Brain pericyte (primary cell): ENCODE data around the gene C4orf50.

Source experiments
- DNase-seq: peaks from one replicate; pipeline ENCODE4 v3.0.0-alpha.2; 2012; ENCODE audit warnings: low read depth, low spot score

C4orf50 gene

DNA sequence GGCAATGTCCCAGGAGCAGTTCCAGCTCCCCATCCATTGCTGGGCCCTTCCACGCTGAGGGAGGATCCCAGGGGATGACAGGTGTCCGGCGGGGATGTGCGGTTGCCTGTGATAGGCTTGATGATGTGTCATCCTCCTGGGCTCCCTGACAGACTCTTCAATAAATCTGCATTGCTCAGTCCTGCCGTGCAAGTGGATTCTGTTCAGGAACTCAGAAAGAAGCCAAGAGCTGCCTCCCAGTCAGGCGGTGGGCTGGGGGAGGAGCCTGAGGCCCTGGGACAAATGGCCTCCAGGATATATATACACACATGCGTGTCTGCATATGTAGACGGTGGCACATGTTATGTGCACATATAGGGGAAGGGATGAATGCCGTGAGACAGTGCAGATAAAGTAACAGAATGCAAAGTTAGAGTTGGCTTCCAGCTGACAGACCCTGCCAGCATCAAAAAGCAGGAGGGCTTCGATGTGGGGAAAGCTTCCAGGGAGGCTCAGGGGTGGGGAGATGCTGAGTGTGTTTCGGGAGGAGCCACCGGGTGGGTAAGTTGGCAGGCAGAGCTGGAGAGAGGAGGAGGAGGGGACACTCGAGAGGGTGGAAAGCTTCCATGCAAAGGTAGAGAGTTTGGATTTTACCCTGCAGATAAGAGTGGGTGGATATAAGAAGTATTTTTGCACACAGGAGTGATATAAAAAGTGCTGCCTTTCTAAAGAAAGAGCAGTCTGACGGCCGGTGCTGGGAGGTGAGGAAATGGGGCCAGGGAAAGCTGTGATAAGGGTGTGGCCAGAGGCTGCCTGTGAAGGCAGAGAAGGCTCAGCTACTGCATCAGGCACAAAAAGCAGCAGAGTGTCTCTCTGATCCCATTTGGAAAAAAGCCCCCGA lies 96.9 kb downstream of the C4orf50 start:
- no peak for DNase-seq

DNA sequence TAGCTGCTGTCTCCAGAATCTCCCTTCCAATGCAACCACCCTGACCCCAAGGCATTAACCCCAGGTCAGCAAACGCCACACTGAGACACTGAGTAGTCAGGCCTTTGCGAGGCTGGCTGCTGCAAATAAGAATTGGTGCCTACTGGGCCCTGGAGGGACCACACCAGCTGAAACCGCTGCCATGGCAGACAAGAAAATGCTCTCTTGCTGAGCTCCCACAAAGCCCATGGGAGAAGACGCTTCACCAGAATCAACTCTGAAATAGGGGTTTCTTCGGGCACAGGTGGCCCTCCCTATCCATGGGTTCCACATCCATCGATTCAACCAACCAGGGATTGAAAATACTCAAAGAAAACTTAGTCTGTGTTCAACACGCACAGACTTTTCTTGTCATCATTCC lies 98.7 kb downstream of the C4orf50 start:
- no peak for DNase-seq

DNA sequence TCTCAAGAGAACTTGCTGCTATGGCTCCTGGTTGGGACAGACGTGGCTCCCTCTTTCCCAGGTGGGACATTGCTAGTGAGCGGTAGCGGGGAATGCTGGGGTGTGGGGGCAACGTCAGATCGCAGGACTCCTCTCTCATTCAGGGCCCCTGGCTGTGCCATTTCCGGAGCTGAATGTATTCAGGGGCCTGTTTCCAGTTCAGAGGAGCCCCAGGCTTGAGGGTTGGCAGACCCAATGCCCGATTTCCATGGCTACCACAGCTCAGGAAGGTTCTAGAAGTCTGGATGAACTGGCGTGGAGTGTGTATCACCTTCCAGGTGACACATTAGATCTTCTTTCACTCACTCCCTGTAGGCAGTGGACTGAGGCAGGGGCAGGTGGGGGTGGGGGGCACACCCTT lies 99.2 kb downstream of the C4orf50 start:
- DNase-seq: no peak

DNA sequence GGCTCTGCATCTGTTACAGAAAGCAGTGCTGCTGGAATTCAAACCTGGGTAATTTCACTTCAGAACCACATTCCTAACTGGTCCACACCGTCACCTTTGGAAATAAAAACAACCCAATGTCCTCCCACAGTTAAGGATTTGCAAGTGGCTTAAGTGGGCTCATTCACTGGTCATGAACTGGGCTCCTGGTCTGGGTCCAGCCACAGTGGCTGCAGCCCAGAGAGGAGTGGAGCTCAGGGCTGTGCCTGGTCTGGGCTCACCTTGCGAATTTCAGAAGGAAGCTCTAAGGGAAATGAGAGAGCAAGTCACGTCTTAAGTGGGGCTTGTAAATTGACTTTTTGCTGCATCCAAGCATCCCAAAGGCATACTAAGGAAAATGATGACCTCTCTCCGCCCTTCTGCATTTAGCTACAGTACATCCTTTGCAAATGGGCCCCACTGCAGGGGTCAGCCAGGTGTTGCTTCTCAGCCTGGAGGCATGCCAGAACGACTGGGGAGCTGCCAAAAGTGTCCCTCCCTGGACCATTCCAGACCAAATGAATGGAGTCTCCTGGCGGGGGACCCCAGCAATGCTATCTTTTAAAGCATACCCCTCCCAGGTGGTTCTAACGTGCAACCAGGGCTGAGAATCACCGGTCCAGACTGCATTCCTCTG lies 99.8 kb downstream of the C4orf50 start:
- DNase-seq: no peak

DNA sequence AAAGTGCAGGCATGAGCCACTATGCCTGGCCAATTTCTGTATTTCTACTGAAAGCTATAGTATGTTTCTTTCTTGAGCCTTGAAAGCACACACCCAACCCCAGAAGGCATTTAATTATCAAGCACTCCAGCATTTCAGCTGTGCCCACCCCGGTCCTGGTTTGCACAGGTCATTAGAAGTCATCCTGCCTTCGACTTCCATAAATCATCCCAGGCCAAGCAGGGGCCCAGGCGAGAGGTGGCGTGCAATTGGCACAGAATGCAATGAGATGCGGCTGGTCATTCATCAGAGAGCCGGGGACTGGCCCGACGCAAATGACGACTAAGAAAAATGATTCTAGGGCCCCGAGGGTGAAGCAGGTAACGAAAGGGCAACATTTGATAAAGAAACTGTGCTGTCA lies 100.6 kb downstream of the C4orf50 start:
- no peak for DNase-seq

DNA sequence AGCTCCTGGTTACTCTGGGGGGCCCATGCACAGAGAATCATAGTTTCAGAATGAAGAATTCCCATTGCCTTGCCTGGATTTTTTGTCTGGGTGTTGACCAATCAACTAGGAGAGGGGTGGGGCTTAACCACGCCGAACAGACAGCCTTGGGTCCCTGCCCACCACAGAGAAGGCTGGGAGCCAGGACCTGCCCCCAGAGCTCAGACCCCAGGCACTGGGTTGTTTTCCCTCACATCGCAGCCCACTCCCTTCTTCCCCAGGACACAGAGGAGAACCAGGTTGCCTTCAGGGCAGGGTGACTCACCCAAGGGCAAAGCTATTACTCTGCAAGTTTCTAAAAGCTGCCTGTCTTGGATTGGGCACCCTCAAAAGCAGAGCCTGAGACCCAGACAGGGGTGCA lies 102.0 kb downstream of the C4orf50 start:
- DNase-seq: no peak

DNA sequence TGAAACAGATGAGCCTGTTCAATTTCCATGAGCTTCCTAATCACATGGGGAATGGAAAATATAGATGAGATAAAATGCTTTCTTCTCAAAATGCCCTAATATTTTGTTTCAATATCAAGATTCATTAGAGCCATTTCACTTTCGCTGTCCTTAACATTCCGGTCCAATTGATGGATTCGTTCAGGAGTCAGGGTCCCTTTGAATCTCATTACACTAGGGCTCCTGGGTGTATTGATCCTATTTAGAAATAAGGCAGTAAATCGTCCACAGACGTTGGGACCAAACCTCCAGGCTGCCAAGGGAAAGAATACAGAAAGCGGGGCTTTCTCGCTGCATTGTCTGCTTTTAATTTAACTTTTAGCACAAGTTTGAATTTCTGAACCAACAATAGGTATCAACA lies 104.8 kb downstream of the C4orf50 start:
- no peak for DNase-seq

DNA sequence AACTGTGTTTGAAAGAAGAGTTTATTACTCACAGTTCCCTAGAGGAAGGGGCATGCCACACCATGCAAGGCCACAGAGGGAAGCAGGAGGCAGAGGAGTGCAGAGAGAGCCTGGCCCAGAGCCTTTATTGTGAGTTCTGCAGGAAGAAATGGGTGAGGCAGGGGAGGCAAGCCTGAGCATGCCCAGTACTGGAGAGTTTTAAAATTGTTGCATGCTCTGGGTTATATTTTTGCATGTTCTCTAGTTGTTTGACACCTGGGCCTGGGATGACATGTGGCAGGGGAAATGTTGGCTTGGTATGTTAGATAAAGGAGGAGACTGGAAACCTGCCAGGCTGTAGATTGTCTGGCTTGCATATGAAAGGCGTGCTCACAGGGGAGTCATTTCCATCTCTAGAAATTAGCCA lies 105.6 kb downstream of the C4orf50 start:
- DNase-seq: no peak

DNA sequence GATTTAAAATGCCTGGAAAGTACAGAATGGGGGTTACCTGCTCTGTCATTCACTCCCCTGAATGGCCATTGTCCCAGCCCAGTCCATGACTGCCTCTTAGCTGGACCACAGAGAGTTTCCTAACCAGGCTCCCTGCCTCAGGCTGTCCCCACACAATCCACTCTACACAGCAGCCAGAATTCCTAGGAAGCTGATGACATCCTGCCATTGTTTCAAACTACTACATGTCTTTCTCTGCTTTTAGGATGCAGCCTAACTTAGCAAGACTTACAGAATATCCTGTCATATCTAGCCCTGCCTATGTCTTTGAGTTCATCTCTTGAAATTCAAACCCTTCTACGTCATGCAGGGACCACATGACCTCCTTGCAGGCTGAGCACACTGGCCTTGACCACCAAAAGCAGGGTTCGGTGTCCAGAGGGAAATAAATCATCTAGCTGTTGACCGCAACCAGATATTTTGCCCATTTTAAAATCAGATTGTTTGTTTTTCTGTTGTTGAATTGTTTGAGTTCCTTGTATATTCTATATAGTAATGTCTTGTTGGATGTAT lies 109.3 kb downstream of the C4orf50 start:
- DNase-seq: no peak

DNA sequence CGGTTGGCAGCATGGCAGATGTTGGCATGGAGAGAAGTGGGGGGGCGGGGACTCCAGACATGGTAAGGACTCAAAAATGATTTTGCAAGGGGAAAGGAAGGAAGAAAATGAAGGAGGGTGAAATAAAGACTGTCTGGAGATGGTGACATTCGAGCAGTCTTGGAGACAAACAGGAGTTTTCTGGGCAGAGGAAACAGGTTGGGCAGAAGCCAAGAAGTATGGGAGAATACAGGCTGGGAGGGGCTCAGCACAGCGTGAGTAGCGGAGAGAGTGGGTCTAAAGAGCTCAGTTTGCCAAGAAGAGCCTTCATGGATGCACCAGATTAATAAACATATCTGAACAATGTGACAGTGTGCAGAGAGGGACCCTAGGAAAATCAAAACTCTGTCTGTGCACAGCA lies 112.0 kb downstream of the C4orf50 start:
- no peak for DNase-seq

DNA sequence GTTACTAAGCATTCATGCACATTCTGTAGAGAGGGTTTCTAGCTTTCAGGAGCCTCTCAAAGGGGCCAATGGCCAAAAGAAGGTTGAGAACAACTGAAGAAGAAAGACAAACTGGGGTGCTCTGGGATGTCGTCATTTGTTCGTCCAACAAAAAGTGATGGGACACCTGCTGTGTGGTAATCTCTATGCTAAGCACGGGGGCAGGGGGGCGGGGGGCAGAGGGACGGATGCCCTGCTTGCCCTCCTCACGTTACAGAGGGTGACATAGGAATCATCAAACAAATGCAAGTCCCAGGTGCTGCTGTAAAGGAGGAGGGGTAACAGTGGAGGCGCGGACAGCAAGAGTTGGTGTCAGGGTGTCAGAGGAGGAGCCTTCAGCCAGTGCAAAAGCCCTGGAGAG lies 112.5 kb downstream of the C4orf50 start:
- no peak for DNase-seq

DNA sequence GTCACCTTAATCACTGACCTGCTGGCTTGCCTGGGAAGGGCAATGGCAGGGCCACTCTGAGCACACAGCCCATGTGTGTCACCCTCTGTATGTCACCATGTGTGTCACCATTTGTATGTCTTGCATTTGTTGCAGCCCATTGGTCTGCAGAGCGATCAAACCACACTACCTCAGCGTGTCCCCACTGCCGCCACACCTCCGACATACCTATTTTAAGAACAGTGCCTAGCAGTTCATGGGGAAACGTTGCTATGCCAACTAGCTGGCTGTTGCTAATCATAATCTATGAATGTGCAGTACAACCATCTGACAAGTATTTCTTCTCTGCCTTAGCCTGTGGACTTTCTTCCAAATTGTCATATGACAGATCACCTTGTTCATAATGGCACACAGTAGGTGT lies 117.4 kb downstream of the C4orf50 start:
- no peak for DNase-seq

DNA sequence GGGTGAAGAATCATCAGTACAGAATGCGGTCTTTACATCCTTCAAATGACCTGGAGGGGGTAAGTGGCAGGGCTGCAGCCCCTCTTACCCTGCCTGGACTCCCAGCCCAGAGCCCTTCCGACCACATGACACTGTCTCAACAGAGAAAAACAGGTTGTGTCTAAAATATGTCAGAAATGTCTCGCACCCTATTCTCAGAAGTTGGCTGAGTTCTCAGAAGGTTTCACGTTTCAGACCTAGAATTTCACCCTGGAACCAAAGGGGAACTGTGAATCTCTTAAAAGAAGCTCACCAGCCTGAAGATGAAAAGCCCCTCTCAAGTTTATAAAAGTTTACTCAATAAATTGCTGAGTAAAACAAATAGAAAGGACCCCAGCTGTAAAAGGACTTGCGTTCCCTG lies 118.3 kb downstream of the C4orf50 start:
- DNase-seq: no peak

DNA sequence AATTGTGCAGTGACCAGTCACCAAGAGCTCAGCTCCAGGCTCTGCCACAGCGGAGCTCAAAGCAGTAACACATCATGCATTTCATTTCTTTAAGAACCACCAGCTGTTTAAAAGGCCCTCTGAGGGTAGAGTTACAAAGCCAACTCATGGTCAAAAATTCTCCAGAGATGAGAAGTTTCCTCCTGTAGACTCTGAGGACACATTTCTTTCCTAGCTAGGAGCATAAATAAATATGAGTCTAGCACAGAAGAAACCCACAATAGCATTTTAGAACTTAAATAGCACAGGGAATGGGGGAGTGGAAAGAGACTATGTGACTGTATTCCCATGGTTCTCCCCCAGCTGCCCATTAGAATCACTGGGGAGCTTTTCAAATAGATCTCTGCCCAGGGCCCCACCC lies 118.8 kb downstream of the C4orf50 start:
- no peak for DNase-seq

DNA sequence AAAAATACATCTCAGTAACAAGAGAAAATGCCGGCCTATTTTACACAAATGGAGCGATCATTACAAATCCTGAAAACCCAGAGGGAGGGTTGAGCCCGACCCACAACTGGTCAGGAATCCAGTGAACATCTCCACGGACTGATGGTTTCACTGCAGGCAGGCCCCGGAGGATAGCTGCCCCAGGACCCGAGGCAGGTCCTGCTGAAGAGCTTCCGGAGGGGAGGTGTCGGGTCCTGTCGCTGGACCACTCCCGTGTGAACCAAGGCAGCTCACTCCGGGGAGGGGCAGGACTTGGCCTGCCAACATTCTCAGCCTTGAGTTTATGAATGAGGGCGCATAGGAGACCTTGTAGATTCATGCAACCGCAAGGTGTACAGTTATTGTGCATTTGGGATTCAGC lies 120.6 kb downstream of the C4orf50 start:
- no peak for DNase-seq

DNA sequence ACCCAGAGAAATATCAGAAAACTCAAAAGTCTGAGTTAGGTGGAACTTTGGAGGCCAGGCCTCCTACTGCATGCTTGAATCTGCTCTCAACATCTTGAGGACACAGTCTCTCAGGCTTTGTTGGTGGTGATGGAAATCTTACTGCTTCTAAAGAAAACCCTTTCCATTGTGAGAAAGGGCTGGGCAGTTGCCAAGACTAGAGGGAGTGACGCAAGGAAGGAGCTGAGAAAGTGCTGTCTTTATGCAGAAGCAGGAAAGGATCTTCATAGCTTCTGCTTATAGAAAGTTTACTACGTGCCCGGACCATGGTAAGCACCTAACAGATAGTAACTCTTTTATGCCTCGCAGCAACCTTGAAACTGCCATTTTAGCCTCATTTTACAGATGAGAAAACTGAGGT lies 122.9 kb downstream of the C4orf50 start:
- DNase-seq: no peak

DNA sequence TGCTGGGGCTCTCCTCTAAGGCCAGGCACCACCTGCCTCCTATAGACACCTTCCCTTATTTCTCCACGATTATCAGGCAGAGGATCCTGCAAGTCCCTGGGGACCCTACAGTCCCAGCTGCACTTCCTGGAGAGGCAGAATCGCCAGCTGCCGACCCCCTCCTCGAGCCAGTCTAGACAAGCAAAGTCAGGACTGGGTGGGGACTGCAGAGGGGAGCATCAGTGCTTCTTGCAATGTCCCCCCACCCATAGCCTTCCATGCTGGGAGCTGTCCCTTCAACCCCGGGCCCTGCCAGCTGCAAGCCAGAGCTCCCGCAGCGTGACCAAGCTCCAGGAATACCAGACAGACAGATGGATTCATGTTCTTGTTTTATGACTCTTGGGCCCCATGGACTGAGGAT lies 124.0 kb downstream of the C4orf50 start:
- no peak for DNase-seq

DNA sequence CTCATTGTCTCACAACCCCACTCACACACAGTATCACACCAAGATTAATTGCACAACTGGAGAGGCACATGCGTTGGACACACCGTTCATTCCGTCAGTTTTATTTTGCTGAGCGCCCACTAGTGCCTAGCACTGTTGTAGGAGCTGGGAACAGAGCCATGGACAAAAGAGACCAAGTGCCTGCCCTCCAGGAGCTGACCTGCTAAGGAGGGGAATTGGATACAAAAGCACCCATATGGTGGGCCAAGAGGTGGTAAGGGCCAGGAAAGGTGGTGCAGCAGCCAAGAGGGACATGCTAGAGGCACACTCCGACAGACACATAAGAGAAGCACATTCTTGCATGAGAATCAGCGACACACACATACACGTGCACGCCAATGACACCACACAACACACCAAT lies 124.6 kb downstream of the C4orf50 start:
- no peak for DNase-seq

DNA sequence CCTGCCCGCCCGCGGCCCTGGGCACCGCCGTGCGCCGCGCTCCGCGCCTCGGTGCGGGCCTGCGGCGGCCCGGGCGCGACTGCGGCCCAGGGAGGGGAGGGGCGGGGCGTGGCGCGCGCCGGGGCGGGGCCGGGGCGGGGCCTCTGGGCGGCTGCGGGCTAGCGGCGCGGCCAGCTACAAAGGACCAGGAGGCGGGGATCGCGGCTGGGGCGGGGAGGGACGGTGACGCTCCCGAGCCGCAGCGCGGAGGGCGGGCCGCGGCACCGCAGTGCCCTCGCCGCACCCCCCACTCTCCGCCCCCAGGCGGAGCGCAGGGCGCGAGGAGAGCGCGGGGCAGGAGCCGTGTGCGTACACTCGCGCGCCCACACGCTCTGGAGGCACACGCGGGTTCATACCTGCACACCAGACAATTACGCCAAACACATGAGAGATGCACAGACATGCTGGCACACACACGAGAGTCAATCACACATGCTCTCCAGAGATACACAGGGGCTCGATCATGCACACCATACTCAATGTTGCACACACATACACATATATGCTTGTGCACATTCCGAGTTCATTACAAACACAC lies 125.1 kb downstream of the C4orf50 start, which contains the start of gene CRMP1:
Gene CRMP1, minus strand, starts transcription at position 83 of the 577 bp plus-strand sequence. CDS start 117 bp downstream, outside the sequence.
- DNase-seq: no peak

DNA sequence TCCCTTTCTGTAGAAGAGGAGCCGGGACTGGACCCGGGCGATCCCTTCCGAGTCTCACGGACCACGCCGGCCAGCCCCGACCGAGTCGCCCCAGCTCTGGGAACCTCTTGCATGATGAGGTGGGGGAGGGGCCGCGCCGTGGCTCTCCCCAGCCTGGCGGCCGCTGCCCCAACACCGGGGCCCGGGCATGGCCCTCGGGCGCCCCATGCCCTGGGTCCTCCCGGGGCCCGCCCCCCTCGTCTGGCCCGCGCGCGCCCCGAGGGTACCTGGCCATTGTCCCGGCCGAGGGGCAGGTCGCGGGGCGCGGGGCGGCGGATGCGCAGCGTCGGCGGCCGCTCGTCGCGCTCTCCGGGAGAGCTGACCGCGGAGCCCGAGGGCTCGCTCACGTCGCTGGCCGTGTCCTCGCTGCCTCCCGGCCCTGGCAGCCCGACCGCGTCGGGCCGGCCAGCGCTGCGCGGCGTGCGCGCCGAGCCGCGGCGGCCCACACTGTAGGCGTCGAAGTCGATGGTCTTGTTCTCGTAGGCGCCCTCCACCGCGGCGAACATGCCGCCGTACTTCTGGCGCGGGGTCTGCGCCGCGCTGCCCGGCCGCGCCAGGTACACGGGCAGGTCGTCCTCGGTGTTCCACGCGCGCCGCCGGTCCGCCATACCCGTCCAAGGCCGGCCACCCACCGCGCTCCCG lies 125.8 kb downstream of the C4orf50 start:
- no peak for DNase-seq

DNA sequence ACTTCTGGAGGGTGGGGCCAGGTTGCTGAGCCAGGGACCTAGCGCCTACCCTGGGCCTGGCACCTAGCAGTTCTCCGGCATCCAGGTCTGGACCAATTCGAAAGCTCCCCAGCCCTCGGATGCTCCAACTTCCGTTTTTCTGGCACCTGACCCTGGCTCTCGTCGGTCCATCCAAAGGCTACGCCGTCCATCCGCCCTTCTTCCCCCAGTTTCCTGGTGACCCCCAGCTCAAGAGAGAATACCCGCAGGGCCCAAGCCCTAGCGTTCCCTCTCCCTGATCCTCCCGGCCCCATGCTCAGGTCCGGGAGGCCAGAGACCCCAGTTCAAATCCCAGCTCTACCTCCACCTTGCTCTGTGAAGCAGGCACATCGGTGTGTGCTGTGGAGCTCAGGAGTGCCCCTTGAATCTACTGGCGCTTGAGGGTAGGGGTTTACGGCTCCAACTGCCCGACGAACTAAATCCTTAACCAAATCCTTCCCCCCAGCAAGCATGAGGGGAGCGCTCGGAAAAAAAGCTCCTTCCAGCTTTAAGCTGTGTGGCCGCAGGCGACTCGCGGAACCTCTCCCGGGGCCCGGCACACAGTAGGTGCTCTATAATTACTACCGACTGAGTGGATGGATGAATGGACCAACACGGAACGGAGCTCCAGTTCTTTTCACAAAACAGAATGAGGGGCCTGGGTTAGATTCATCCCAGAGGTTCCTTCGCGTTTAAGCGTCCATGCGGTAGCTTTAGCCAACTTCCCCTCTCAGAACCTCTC lies 126.5 kb downstream of the C4orf50 start:
- no peak for DNase-seq
